ENCODE results near the gene SHMT1.
"Not testable (repeated sequence)": the region's sequence is repeated elsewhere in the genome, so short reads cannot be mapped to it uniquely, and the experiment has no call there.

SHMT1 gene

GRCh38 chr17:18374216-18374615 is 10.9 kb upstream of the SHMT1 start:
- Histone ChIP-seq H3K9ac (ENCODE audit: low read depth, low read length) (no peak overlapping the region), H3K4me1 (ENCODE audit: control insufficient read depth, insufficient read depth, low read length) (no peaks in the 10 kb centered on the region), H3K4me2 (ENCODE audit: low read length) (no peak overlapping the region), H3K9me3 (replicated peaks; ENCODE audit: low read length) (no peaks in the 10 kb centered on the region), H3K36me3 (ENCODE audit: insufficient read depth, low read length) (no peaks in the 10 kb centered on the region), H3K4me3 (ENCODE audit: low read length) (no peak overlapping the region), H3K27me3 (ENCODE audit: control insufficient read depth, insufficient read depth, low read length) (peaks cover 22% of the 10 kb centered on the region)

- H3K4me1 ChIP-seq (ENCODE audit: control insufficient read depth, insufficient read depth, low read length); H3K9ac ChIP-seq (ENCODE audit: low read depth, low read length); H3K4me2 ChIP-seq (ENCODE audit: low read length); H3K36me3 ChIP-seq (ENCODE audit: insufficient read depth, low read length); H3K4me3 ChIP-seq (ENCODE audit: low read length); H3K9me3 ChIP-seq (replicated peaks; ENCODE audit: low read length): not testable (repeated sequence)
- H3K27me3 ChIP-seq (ENCODE audit: control insufficient read depth, insufficient read depth, low read length), result peaks cover 25% of the 10 kb centered on the region
Measured at GRCh38 chr17:18373181-18373580, 9.8 kb upstream of the SHMT1 start.

GRCh38 chr17:18371455-18371854 is 8.1 kb upstream of the SHMT1 start:
- Histone ChIP-seq H3K27me3 (ENCODE audit: control insufficient read depth, insufficient read depth, low read length) (peaks cover 24% of the 10 kb centered on the region), H3K9me3 (replicated peaks; ENCODE audit: low read length) (no peaks in the 10 kb centered on the region), H3K4me3 (ENCODE audit: low read length) (no peak overlapping the region), H3K4me2 (ENCODE audit: low read length) (no peak overlapping the region), H3K4me1 (ENCODE audit: control insufficient read depth, insufficient read depth, low read length) (no peaks in the 10 kb centered on the region), H3K36me3 (ENCODE audit: insufficient read depth, low read length) (no peaks in the 10 kb centered on the region), H3K9ac (ENCODE audit: low read depth, low read length) (no peak overlapping the region)

- Histone ChIP-seq H3K4me2 (ENCODE audit: low read length) (no peak overlapping the region), H3K36me3 (ENCODE audit: insufficient read depth, low read length) (no peaks in the 10 kb centered on the region), H3K9me3 (replicated peaks; ENCODE audit: low read length) (no peaks in the 10 kb centered on the region), H3K4me1 (ENCODE audit: control insufficient read depth, insufficient read depth, low read length) (no peaks in the 10 kb centered on the region), H3K4me3 (ENCODE audit: low read length) (no peak overlapping the region), H3K27me3 (ENCODE audit: control insufficient read depth, insufficient read depth, low read length) (peaks cover 21% of the 10 kb centered on the region), H3K9ac (ENCODE audit: low read depth, low read length) (no peak overlapping the region)
Measured at GRCh38 chr17:18370761-18371160, 7.4 kb upstream of the SHMT1 start.

- no peaks in the 10 kb centered on the region for H3K9me3 ChIP-seq (replicated peaks; ENCODE audit: low read length)
- H3K27me3 ChIP-seq (ENCODE audit: control insufficient read depth, insufficient read depth, low read length), result peaks cover 18% of the 10 kb centered on the region
- H3K4me1 ChIP-seq (ENCODE audit: control insufficient read depth, insufficient read depth, low read length), result no peaks in the 10 kb centered on the region
- H3K9ac ChIP-seq (ENCODE audit: low read depth, low read length), result no peak overlapping the region
- no peak overlapping the region for H3K4me2 ChIP-seq (ENCODE audit: low read length)
- no peak overlapping the region for H3K4me3 ChIP-seq (ENCODE audit: low read length)
- no peaks in the 10 kb centered on the region for H3K36me3 ChIP-seq (ENCODE audit: insufficient read depth, low read length)
Measured at GRCh38 chr17:18368946-18369345, 5.6 kb upstream of the SHMT1 start.

GRCh38 chr17:18364166-18364565 is 816 bp upstream of the SHMT1 start:
- peaks cover 3% of the 10 kb centered on the region for H3K27me3 ChIP-seq (ENCODE audit: control insufficient read depth, insufficient read depth, low read length)
- H3K36me3 ChIP-seq (ENCODE audit: insufficient read depth, low read length), result no peaks in the 10 kb centered on the region
- no peak overlapping the region for H3K9ac ChIP-seq (ENCODE audit: low read depth, low read length)
- no peaks in the 10 kb centered on the region for H3K9me3 ChIP-seq (replicated peaks; ENCODE audit: low read length)
- no peak overlapping the region for H3K4me3 ChIP-seq (ENCODE audit: low read length)
- H3K4me1 ChIP-seq (ENCODE audit: control insufficient read depth, insufficient read depth, low read length), result peaks cover 6% of the 10 kb centered on the region
- H3K4me2 ChIP-seq (ENCODE audit: low read length), result no peak overlapping the region

GRCh38 chr17:18362698-18363100 is 651 bp downstream of the SHMT1 start:
- Histone ChIP-seq H3K4me2 (ENCODE audit: low read length) (peak overlapping the region; percentile 81), H3K27me3 (ENCODE audit: control insufficient read depth, insufficient read depth, low read length) (no peaks in the 10 kb centered on the region), H3K9ac (ENCODE audit: low read depth, low read length) (peak overlapping the region; percentile 76), H3K9me3 (replicated peaks; ENCODE audit: low read length) (no peaks in the 10 kb centered on the region), H3K36me3 (ENCODE audit: insufficient read depth, low read length) (no peaks in the 10 kb centered on the region), H3K4me3 (ENCODE audit: low read length) (peak overlapping the region; percentile 87), H3K4me1 (ENCODE audit: control insufficient read depth, insufficient read depth, low read length) (peaks cover 6% of the 10 kb centered on the region)

- Histone ChIP-seq H3K4me3 (ENCODE audit: low read length) (peak overlapping the region; percentile 87), H3K9ac (ENCODE audit: low read depth, low read length) (peak overlapping the region; percentile 76), H3K4me1 (ENCODE audit: control insufficient read depth, insufficient read depth, low read length) (peaks cover 6% of the 10 kb centered on the region), H3K4me2 (ENCODE audit: low read length) (peak overlapping the region; percentile 81), H3K9me3 (replicated peaks; ENCODE audit: low read length) (no peaks in the 10 kb centered on the region), H3K36me3 (ENCODE audit: insufficient read depth, low read length) (no peaks in the 10 kb centered on the region), H3K27me3 (ENCODE audit: control insufficient read depth, insufficient read depth, low read length) (no peaks in the 10 kb centered on the region)
Measured at GRCh38 chr17:18361837-18362697, 1.3 kb downstream of the SHMT1 start.

- H3K9me3 ChIP-seq (replicated peaks; ENCODE audit: low read length), result no peaks in the 10 kb centered on the region
- no peaks in the 10 kb centered on the region for H3K36me3 ChIP-seq (ENCODE audit: insufficient read depth, low read length)
- no peak overlapping the region for H3K4me2 ChIP-seq (ENCODE audit: low read length)
- H3K4me1 ChIP-seq (ENCODE audit: control insufficient read depth, insufficient read depth, low read length), result peaks cover 11% of the 10 kb centered on the region
- no peak overlapping the region for H3K9ac ChIP-seq (ENCODE audit: low read depth, low read length)
- H3K27me3 ChIP-seq (ENCODE audit: control insufficient read depth, insufficient read depth, low read length), result no peaks in the 10 kb centered on the region
- H3K4me3 ChIP-seq (ENCODE audit: low read length), result no peak overlapping the region
Measured at GRCh38 chr17:18360518-18360917, 2.8 kb downstream of the SHMT1 start.

- no peak overlapping the region for H3K4me2 ChIP-seq (ENCODE audit: low read length)
- H3K27me3 ChIP-seq (ENCODE audit: control insufficient read depth, insufficient read depth, low read length), result no peaks in the 10 kb centered on the region
- H3K4me1 ChIP-seq (ENCODE audit: control insufficient read depth, insufficient read depth, low read length), result peaks cover 5% of the 10 kb centered on the region
- no peaks in the 10 kb centered on the region for H3K9me3 ChIP-seq (replicated peaks; ENCODE audit: low read length)
- peaks cover 8% of the 10 kb centered on the region for H3K36me3 ChIP-seq (ENCODE audit: insufficient read depth, low read length)
- H3K4me3 ChIP-seq (ENCODE audit: low read length), result no peak overlapping the region
- H3K9ac ChIP-seq (ENCODE audit: low read depth, low read length), result no peak overlapping the region
Measured at GRCh38 chr17:18356624-18357023, 6.7 kb downstream of the SHMT1 start.

GRCh38 chr17:18353541-18353940 is 9.8 kb downstream of the SHMT1 start:
- Histone ChIP-seq H3K9ac (ENCODE audit: low read depth, low read length) (no peak overlapping the region), H3K4me2 (ENCODE audit: low read length) (no peak overlapping the region), H3K9me3 (replicated peaks; ENCODE audit: low read length) (no peaks in the 10 kb centered on the region), H3K4me3 (ENCODE audit: low read length) (no peak overlapping the region), H3K27me3 (ENCODE audit: control insufficient read depth, insufficient read depth, low read length) (no peaks in the 10 kb centered on the region), H3K4me1 (ENCODE audit: control insufficient read depth, insufficient read depth, low read length) (peaks cover 5% of the 10 kb centered on the region), H3K36me3 (ENCODE audit: insufficient read depth, low read length) (peaks cover 8% of the 10 kb centered on the region)

- no peaks in the 10 kb centered on the region for H3K27me3 ChIP-seq (ENCODE audit: control insufficient read depth, insufficient read depth, low read length)
- no peaks in the 10 kb centered on the region for H3K4me1 ChIP-seq (ENCODE audit: control insufficient read depth, insufficient read depth, low read length)
- H3K9me3 ChIP-seq (replicated peaks; ENCODE audit: low read length), result no peaks in the 10 kb centered on the region
- no peak overlapping the region for H3K9ac ChIP-seq (ENCODE audit: low read depth, low read length)
- peaks cover 22% of the 10 kb centered on the region for H3K36me3 ChIP-seq (ENCODE audit: insufficient read depth, low read length)
- no peak overlapping the region for H3K4me2 ChIP-seq (ENCODE audit: low read length)
- H3K4me3 ChIP-seq (ENCODE audit: low read length), result no peak overlapping the region
Measured at GRCh38 chr17:18344021-18344420, 19.3 kb downstream of the SHMT1 start.
